H9 (cell line): ENCODE results near the gene SDF2L1. TPM values are rescaled to one million over a fixed set of nuclear protein-coding genes. Genes with fewer than 3 reads are reported as not detected.

Source experiments
- DNase-seq: peaks from one replicate; pipeline ENCODE4 v3.0.0-alpha.2; 2017
- H2AFZ ChIP-seq: one replicate; pipeline ENCODE4 v1.6.1; 2013; ENCODE audit warnings: mild to moderate bottlenecking, low read length, control low read depth, moderate library complexity
- H2AK5ac ChIP-seq: 2 replicates; pipeline ENCODE4 v1.6.1; 2013; ENCODE audit warnings: low read length, control low read depth, mixed read lengths; ENCODE audit not compliant: insufficient read length
- H2BK120ac ChIP-seq: one replicate; pipeline ENCODE4 v1.6.1; 2013; ENCODE audit warnings: low read depth, mild to moderate bottlenecking, low read length, control low read depth, inconsistent platforms; ENCODE audit not compliant: poor library complexity, severe bottlenecking
- H2BK12ac ChIP-seq: 2 replicates; pipeline ENCODE4 v1.6.1; 2013; ENCODE audit warnings: low read length, control low read depth, mixed read lengths, low read depth; ENCODE audit not compliant: insufficient read length
- H2BK15ac ChIP-seq: 2 replicates; pipeline ENCODE4 v1.6.1; 2013; ENCODE audit warnings: low read depth, low read length, control low read depth
- H2BK20ac ChIP-seq: one replicate; pipeline ENCODE4 v1.6.1; 2013; ENCODE audit warnings: low read depth, mild to moderate bottlenecking, low read length, control low read depth, inconsistent platforms; ENCODE audit not compliant: poor library complexity, severe bottlenecking
- H2BK5ac ChIP-seq: 2 replicates; pipeline ENCODE4 v1.6.1; 2013; ENCODE audit warnings: low read length, control low read depth, mixed read lengths; ENCODE audit not compliant: insufficient read length
- H3K14ac ChIP-seq: 2 replicates; pipeline ENCODE4 v1.6.1; 2013; ENCODE audit warnings: low read length, control low read depth; ENCODE audit not compliant: insufficient read depth
- H3K18ac ChIP-seq: 2 replicates; pipeline ENCODE4 v1.6.1; 2013; ENCODE audit warnings: low read depth, mild to moderate bottlenecking, mixed read lengths, low read length, control low read depth; ENCODE audit not compliant: insufficient read length
- H3K23ac ChIP-seq: 2 replicates; pipeline ENCODE4 v1.6.1; 2013; ENCODE audit warnings: low read length, control low read depth, mixed read lengths, low read depth; ENCODE audit not compliant: insufficient read length
- H3K23me2 ChIP-seq: 2 replicates; pipeline ENCODE4 v1.6.1; 2013; ENCODE audit warnings: low read depth, mild to moderate bottlenecking, mixed read lengths, low read length, control low read depth; ENCODE audit not compliant: insufficient read length, poor library complexity, severe bottlenecking
- H3K27ac ChIP-seq: 2 replicates; pipeline ENCODE4 v1.5.1; 2013; ENCODE audit warnings: low read length, control low read depth, mixed read lengths, low read depth; ENCODE audit not compliant: insufficient read length
- H3K27me3 ChIP-seq: 2 replicates; pipeline ENCODE4 v1.6.1; 2013; ENCODE audit warnings: low read length, control low read depth, inconsistent platforms; ENCODE audit not compliant: insufficient read depth
- H3K4ac ChIP-seq: 2 replicates; pipeline ENCODE4 v1.6.1; 2013; ENCODE audit warnings: low read depth, mild to moderate bottlenecking, control low read depth, inconsistent platforms, low read length, moderate library complexity
- H3K4me1 ChIP-seq: 2 replicates; pipeline ENCODE4 v1.6.1; 2013; ENCODE audit warnings: low read length, control low read depth, inconsistent platforms; ENCODE audit not compliant: insufficient read depth
- H3K4me2 ChIP-seq: 2 replicates; pipeline ENCODE4 v1.6.1; 2013; ENCODE audit warnings: low read length, control low read depth, mixed read lengths; ENCODE audit not compliant: insufficient read length, insufficient read depth
- H3K56ac ChIP-seq: 2 replicates; pipeline ENCODE4 v1.6.1; 2013; ENCODE audit warnings: low read depth, mild to moderate bottlenecking, mixed read lengths, low read length, control low read depth; ENCODE audit not compliant: insufficient read length
- H3K79me1 ChIP-seq: 2 replicates; pipeline ENCODE4 v1.6.1; 2013; ENCODE audit warnings: low read depth, mild to moderate bottlenecking, moderate library complexity, low read length, control low read depth, inconsistent platforms; ENCODE audit not compliant: insufficient read depth, poor library complexity, severe bottlenecking
- H3K79me2 ChIP-seq: 2 replicates; pipeline ENCODE4 v1.6.1; 2013; ENCODE audit warnings: low read length, control low read depth, inconsistent platforms; ENCODE audit not compliant: insufficient read depth
- H3K9ac ChIP-seq: 2 replicates; pipeline ENCODE4 v1.6.1; 2013; ENCODE audit warnings: low read length, control low read depth, mixed read lengths; ENCODE audit not compliant: insufficient read length; ENCODE audit errors: extremely low read depth
- H3K9me3 ChIP-seq: one replicate; pipeline ENCODE4 v1.6.1; 2013; ENCODE audit warnings: low read depth, low read length, inconsistent platforms; ENCODE audit not compliant: control insufficient read depth
- H3T11ph ChIP-seq: one replicate; pipeline ENCODE4 v1.6.1; 2013; ENCODE audit warnings: mild to moderate bottlenecking, low read length, control low read depth, inconsistent platforms
- H4K20me1 ChIP-seq: one replicate; pipeline ENCODE4 v1.6.1; 2013; ENCODE audit not compliant: control insufficient read depth, insufficient read length, insufficient read depth
- H4K5ac ChIP-seq: 2 replicates; pipeline ENCODE4 v1.6.1; 2013; ENCODE audit warnings: low read depth, mild to moderate bottlenecking, mixed read lengths, low read length, control low read depth; ENCODE audit not compliant: insufficient read length
- H4K8ac ChIP-seq: replicated peaks from 2 replicates; pipeline ENCODE4 v1.6.1; 2013; ENCODE audit warnings: low read length, control low read depth, mixed read lengths, low read depth; ENCODE audit not compliant: insufficient read length
- H4K91ac ChIP-seq: 2 replicates; pipeline ENCODE4 v1.6.1; 2013; ENCODE audit warnings: low read depth, mild to moderate bottlenecking, moderate library complexity, mixed read lengths, low read length, control low read depth; ENCODE audit not compliant: insufficient read length
- H3K27ac Mint-ChIP-seq, 3 experiments: 2 replicates in 2 of 3; 3 replicates in 1 of 3; pipeline ENCODE4 v1.8.0; 2020 to 2021; ENCODE audit warnings: mixed read lengths in 3 of 3, mild to moderate bottlenecking in 1 of 3, moderate library complexity in 1 of 3
- H3K27me3 Mint-ChIP-seq: 2 replicates; pipeline ENCODE4 v1.8.0; 2021; ENCODE audit warnings: low read depth, mild to moderate bottlenecking, moderate library complexity, mixed read lengths
- H3K36me3 Mint-ChIP-seq, 3 experiments: 2 replicates in 2 of 3; 3 replicates in 1 of 3; pipeline ENCODE4 v1.8.0; 2020 to 2021; ENCODE audit warnings: low read depth in 3 of 3, mixed read lengths in 3 of 3; ENCODE audit not compliant: insufficient read depth in 1 of 3
- H3K4me1 Mint-ChIP-seq, 2 experiments: 2 replicates each; pipeline ENCODE4 v1.8.0; 2020; ENCODE audit warnings: mixed read lengths in 2 of 2
- H3K4me3 Mint-ChIP-seq, 2 experiments: 2 replicates in 1 of 2; 3 replicates in 1 of 2; pipeline ENCODE4 v1.8.0; 2020 to 2021; ENCODE audit warnings: mild to moderate bottlenecking in 2 of 2, mixed read lengths in 2 of 2, moderate library complexity in 1 of 2
- H3K9me3 Mint-ChIP-seq, 2 experiments: 2 replicates in 1 of 2; 3 replicates in 1 of 2; pipeline ENCODE4 v1.8.0; 2020; ENCODE audit warnings: mild to moderate bottlenecking in 2 of 2, mixed read lengths in 2 of 2, moderate library complexity in 1 of 2
- CTCF ChIP-seq: fragments of 200-600 bp; sonication (generic); conservative IDR thresholded peaks from 3 replicates; pipeline ENCODE4 v1.8.0; 2021; ENCODE audit warnings: antibody characterized with exemption, mild to moderate bottlenecking
- WGBS: extraction: QIAGEN DNeasy Blood & Tissue Kit; methylation state at CpG from one replicate; pipeline ENCODE4 v1.1.7; 2013; ENCODE audit warnings: missing lambda C conversion rate, low lambda C conversion rate, mixed read lengths; ENCODE audit not compliant: insufficient read length; ENCODE audit errors: extremely low coverage; 5-methylcytosine and 5-hydroxymethylcytosine counted together
- long read RNA-seq: library from polyadenylated mRNA; unstranded; transcript quantifications from one replicate; pipeline ENCODE4 v2.0.0, GENCODE V29; 2020
- total RNA-seq: library from RNA; stranded (reverse); gene quantifications from 2 replicates; pipeline ENCODE4 v1.2.1, GENCODE V29; 2021

Gene SDF2L1
- 36.0 TPM in 2 replicates for total RNA-seq
- long read RNA-seq, transcript SDF2L1-201 (3 exons, 865 nt), result major isoform, 25 of 27 reads
- long read RNA-seq, partial matches to known transcripts, result 0 of 27 reads
- long read RNA-seq, other reads (novel, unspliced or antisense), result 0 of 27 reads

- Histone ChIP-seq H3K4ac (no peak within 1 kb of the TSS), H3K27me3 (no peaks in the 10 kb centered on the region; the same call in 1 of the 2 replicates), H2BK12ac (no peak within 1 kb of the TSS), H2BK120ac (no peak within 1 kb of the TSS), H3K27ac (no peak within 1 kb of the TSS), H4K8ac (no peak within 1 kb of the TSS), H3K56ac (no peak within 1 kb of the TSS), H3K9me3 (no peaks in the 10 kb centered on the region), H4K91ac (no peak within 1 kb of the TSS), H3K14ac (0 out of 2 replicates have a peak within 1 kb of the TSS, but pooled peaks have one; percentile 21), H3K4me1 (peaks cover 2% of the 10 kb centered on the region; the same call in 1 of the 2 replicates), H2AFZ (no peak within 1 kb of the TSS), H3K18ac (peak within 1 kb of the TSS; percentile 9), H3K4me2 (peak within 1 kb of the TSS; percentile 57), H3K79me1 (no peaks in the 10 kb centered on the region), H3T11ph (no peak within 1 kb of the TSS), H4K20me1 (no peaks in the 10 kb centered on the region), H3K23me2 (peaks cover 7% of the 10 kb centered on the region), H4K5ac (no peak within 1 kb of the TSS), H3K23ac (no peak within 1 kb of the TSS), H2BK5ac (no peak within 1 kb of the TSS), H2BK20ac (no peak within 1 kb of the TSS), H3K79me2 (no peaks in the 10 kb centered on the region), H2AK5ac (no peak within 1 kb of the TSS), H2BK15ac (no peak within 1 kb of the TSS), H3K9ac (peak within 1 kb of the TSS; percentile 51)
- peak; percentile 99 for DNase-seq
- peaks cover 14 to 17% of the 10 kb centered on the region in 2 experiments for H3K4me1 Mint-ChIP-seq
- H3K36me3 Mint-ChIP-seq, result peaks cover 10 to 25% (median 17%) of the 10 kb centered on the region in 3 experiments; a peak in 6 of 7 replicates
- H3K27me3 Mint-ChIP-seq, result peaks cover 13% of the 10 kb centered on the region
- no peaks in the 10 kb centered on the region for H3K9me3 Mint-ChIP-seq
- peak within 1 kb of the TSS; percentile 78 to 89 for H3K4me3 Mint-ChIP-seq
- no peak for TF ChIP-seq CTCF
- WGBS, result no CpG with 5 or more reads among the region's 76 CpGs
- H3K27ac Mint-ChIP-seq, result peak within 1 kb of the TSS in 1 of 3 experiments; percentile 50; a peak in 2 of 7 replicates
Observed at GRCh38 chr22:21641789-21642583, at the start of gene SDF2L1. SDF2L1 (plus strand) TSS chr22:21642302; CDS start chr22:21642337, 35 bp downstream.
